Tongue (tissue), 3 donors: Measurements from ENCODE around the gene FXYD3. TPM values are rescaled to one million over a fixed set of nuclear protein-coding genes. Genes with fewer than 3 reads are reported as not detected.

Experiments
- DNase-seq: peaks from one replicate; pipeline ENCODE4 v3.0.0-alpha.2; 2015
- small RNA-seq: library from RNA; depleted of rRNA; stranded (forward); fragments of <200 nt; gene quantifications from one replicate; pipeline ENCODE3, GENCODE V24; 2014; ENCODE audit warnings: low replicate concordance
- total RNA-seq: library from RNA; depleted of rRNA; stranded (reverse); fragments of >200 nt; gene quantifications from one replicate; pipeline ENCODE4 v1.2.3, GENCODE V29; 2014

The FXYD3 gene
- total RNA-seq, 1 donor from 2014 or later: 45.6 TPM

DNA sequence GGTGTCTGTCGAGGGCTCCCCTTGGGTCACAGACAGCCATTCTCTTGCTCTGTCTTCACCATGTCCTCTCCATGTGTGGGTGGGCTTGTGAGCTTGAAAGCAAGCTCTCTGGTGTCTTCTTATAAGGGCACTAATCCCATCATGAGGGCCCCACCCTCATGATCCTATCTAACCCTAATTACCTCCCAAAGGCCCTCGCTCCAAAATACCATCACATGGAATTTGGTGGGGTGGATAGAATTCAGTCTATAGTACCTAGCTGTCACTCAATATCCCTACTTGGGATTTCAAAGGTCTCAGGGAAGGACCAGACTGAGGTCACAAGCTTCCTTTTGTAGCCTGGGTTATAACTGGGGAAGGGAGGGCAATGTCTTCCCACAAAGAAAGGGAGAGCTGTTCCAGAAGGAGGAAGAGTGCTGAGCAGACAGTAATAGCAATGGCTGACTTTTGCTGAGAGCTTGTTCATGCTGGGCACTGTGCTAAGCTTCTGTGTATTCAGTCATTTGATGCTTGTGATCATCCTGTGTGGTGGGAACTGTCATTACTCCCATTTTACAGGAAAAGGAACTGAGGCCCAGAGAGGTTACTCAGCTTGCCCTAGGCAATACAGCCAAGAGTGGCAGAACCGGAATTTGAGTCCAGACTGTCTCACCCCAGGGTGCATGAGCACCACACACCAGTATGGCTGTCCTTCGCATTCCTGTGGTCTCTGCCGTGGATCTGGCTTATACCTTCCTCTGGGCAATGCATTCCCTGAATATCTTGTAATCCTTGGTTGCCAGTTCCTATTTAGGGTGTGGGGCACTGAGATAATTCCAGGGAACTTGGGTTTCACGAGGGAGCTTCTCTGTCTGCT, 47.1 kb downstream of the FXYD3 start:
- no peak for DNase-seq

DNA sequence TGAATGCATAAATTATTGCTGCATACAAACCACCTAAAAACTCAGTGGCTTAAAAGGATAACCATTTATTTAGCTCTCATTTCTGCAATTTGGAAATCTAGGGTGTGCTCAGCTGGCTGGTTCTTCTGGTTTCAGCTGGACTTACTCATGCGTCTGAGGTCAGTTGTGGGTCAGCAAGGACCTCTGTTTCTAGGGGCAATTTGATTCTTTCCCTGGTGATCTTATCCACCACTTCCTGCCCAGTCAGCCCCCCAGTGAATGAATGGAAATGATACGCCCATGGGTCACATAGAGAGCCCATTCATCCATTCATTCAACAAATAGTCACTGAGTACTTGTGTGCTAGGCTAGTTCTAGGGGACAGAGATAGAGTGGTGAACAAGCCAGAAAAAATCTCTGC, 48.8 kb downstream of the FXYD3 start:
- DNase-seq: no peak

DNA sequence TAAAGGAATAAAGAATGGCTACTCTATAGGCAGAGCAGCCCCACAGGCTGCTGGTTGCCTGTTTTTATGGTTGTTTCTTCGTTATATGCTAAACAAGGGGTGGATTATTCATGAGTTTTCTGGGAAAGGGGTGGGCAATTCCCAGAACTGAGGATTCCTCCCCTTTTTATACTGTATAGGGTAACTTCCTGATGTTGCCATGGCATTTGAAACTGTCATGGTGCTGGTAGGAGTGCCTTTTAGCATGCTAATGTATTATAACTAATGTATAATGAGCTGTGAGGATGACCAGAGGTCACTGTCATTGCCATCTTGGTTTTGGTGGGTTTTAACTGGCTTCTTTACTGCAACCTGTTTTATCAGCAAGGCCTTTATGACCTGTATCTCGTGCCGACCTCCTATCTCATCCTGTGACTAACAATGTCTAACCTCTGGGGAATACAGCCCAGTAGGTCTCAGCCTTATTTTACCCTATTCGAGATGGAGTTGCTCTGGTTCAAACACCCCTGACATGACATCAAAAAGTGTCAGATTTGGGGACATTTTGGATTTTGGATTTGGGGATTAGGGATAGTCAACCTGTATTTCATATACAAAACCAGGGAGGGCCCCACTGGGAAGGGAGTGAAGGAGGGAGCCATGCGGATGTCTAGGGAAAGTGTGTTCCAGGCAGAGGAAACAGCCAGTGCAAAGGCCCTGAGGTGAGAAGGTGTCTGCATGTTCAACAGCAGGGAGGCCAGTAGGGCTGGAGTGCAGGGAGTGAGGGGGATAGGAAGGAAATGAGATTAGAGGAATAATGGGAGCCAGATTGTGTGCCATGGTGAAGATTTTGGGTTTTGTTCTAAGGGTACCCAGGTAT, 49.8 kb downstream of the FXYD3 start:
- DNase-seq: no peak

DNA sequence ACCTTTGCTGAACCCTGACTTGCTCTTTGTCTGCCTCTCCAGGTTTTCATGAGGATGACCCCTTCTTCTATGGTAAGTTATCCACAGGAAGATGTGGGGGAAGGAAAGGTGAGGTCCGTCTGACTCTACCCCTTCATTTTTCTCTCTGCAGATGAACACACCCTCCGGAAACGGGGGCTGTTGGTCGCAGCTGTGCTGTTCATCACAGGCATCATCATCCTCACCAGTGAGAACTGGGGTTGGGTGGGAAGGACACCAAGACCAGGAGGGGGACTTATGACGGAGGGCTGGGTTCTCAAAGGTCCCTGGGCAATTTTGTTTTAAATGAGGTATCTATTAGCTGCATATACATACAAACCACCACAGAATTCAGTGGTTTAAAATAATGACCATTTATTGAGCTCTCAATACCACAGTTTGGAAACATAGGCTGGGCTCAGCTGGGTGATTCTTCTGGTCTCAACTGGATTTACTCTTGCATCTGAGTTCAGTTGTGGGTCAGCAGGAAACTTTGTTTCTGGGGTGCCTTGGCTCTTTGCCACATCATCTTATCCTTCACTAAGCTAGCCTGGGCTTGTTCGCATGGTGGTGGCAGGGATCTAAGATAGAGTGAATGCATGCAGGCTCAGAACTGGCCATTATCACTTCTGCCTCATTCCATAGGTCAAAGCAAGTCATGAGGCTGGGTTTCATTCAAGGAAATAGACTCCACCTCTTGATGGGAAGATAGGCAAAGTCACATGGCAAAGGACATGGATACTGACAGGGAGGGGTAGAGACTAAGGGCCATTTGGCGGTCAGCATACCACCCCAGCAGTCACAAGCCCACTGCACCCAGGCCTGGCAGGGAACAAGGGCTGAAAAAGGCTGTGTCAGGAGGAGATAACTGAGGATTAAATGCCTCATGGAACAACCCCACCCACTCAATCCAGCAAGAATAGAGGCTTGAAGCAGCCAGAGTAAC, 50.8 kb downstream of the FXYD3 start:
- DNase-seq: no peak

DNA sequence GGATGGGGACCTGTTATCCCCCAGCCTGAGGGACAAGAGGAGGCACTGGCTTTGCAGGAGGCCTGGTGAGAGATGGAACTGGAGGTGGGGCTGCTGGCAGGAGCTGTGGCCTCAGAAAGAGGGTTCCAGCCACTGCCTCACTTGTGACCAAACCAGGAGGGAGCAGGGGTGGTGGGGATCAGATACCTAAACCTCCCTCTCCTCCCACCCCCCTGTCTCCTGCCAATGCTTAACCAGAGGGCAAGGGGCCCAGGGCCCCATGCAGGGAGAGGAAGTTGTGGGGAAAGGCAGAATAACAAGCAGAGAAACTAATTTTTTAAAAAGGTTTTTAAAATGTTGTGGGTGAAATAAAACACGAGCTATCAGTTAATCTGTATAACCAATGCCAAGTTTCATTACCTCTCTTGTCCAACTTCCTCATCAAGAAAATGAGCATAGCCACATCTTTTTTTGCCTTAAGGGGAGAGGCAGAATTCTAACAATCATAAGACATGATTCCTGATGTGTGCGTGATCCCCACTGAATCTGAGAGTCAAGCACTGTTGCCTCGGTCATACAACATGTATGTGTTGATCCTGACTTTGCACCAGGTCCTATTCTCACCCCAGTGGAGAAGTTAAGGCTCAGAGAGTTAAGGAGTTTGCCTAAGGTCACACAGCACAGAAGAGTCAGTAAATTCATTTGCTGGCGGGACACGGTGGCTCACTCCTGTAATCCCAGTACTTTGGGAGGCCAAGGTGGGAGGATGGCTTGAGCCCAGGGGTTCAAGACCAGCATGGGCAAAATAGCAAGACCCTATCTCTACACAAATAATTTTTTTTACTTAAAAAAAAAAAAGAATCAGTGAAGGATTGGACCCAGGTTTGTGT, 51.9 kb downstream of the FXYD3 start:
- no peak for DNase-seq

DNA sequence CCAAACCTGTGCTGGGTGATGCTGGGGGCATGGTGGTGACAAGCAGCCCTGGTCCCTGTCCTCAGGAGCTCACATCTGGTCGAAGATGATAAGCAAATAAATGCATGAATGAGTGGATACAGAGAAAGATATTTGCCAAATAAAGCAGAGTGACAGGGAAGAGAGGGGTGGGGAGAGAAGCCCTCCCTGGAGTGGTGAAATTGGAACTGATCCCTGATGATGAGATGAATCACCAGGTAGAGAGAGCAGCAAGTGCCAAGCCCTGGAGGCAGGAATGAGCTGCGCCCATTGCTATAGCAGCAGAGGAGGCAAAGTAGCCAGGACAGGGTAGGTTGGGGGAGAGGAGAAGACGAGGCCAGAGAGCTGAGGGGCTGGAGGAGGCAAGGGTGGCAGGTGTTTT, 52.6 kb downstream of the FXYD3 start:
- no peak for DNase-seq

DNA sequence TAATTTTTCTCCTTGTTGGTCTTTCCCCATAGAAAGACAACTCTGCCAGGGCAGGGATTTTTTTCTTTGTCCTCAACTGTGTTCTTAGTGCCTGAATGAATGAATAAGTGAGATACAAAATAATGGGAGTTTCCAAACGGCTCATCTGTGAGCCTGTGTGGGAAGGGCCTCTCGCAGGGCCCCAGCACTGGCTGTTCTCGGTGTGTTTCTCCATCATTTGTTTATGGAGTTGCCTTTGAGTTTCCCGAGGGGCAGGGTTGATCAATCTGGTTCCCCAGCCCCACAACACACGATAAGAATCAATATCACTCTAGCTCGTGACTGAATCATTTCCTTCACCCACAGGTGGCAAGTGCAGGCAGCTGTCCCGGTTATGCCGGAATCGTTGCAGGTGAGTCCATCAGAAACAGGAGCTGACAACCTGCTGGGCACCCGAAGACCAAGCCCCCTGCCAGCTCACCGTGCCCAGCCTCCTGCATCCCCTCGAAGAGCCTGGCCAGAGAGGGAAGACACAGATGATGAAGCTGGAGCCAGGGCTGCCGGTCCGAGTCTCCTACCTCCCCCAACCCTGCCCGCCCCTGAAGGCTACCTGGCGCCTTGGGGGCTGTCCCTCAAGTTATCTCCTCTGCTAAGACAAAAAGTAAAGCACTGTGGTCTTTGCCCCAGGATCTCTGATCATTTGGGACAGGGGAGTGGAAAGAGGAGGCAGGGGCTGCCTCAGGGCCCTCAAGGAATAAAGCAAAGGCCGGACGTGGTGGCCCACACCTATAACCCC, 53.8 kb downstream of the FXYD3 start:
- DNase-seq: no peak

DNA sequence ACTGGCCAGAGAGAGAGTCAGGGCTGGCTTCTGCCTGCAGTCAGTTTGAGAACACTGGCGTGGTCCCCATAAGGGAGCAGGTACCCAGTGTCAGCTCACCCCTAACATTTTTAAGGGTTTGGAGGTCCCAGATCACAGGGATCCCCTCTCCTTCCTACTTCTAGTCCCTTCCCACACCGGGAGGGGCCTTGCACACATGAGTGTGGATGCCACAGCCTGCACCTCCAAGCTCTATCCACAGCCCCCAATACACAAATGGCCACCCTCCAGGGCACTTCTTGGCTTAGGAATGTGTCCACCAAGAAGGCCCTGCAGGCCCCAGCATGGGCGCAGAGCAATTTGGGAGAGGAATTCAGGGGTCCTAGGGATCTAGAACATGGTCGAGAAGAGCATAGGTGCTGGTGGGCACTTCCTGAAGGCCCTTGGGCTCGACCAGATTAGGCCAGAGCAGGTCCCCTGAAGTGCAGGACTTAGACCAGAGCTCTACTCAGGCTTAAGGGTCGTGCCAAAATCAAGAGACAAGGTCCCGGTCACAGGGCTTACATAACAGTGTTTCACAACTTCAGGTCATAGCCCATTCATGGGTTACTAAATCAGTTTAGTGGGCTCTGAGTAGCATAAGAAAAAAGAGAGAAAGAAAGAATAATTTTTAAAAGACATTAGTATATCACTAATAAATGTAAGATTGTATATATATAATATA, 54.9 kb downstream of the FXYD3 start:
- no peak for DNase-seq

DNA sequence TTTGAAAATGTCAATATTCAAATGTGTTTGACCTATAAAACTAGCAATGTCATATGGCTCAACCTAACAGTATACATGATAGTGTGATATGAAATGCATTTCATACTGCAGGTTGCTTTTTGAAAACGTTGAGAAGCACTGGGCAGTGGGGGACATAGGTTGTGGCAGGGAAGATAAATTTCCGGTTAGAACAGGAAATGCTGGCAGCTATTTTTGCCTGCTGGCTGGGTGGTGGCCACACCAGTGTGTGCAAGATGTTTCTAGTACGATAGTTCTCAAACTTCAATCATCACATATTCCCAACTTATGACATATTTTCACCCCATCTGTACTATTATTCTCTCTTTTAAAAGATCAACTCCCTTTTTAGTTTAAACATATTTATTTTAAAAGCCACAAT, 56.1 kb downstream of the FXYD3 start:
- no peak for DNase-seq

Small RNA genes lying within 50 kb of the gene (small RNA-seq; reads per million reads assigned to genes)
- not detected for gene AC020907.2

Other genes starting within 250 kb of the FXYD3 start
- 5.3 TPM for gene ZNF30, start 188.9 kb upstream of the FXYD3 start, total RNA-seq
- 9.4 TPM for gene ZNF792, start 151.6 kb upstream of the FXYD3 start, total RNA-seq
- gene GRAMD1A, start 115.5 kb upstream of the FXYD3 start, total RNA-seq: 19.8 TPM
- 12.9 TPM for gene SCN1B, start 85.4 kb upstream of the FXYD3 start, total RNA-seq
- not detected for gene HPN, start 74.1 kb upstream of the FXYD3 start, total RNA-seq
- 7.6 TPM for gene LGI4, start 19.2 kb downstream of the FXYD3 start, total RNA-seq
- gene FXYD1, start 23.0 kb downstream of the FXYD3 start, total RNA-seq: 44.2 TPM
- gene FXYD7, start 27.4 kb downstream of the FXYD3 start, total RNA-seq: not detected
- 5.9 TPM for gene FXYD5, start 38.9 kb downstream of the FXYD3 start, total RNA-seq
- gene FAM187B, start 112.9 kb downstream of the FXYD3 start, total RNA-seq: not detected
- 26.5 TPM for gene LSR, start 133.2 kb downstream of the FXYD3 start, total RNA-seq
- 52.7 TPM for gene USF2, start 153.1 kb downstream of the FXYD3 start, total RNA-seq
- gene HAMP, start 166.7 kb downstream of the FXYD3 start, total RNA-seq: not detected
- 2.3 TPM for gene MAG, start 176.3 kb downstream of the FXYD3 start, total RNA-seq
- gene CD22, start 213.4 kb downstream of the FXYD3 start, total RNA-seq: 7.4 TPM
- gene FFAR1, start 232.1 kb downstream of the FXYD3 start, total RNA-seq: not detected
- not detected for gene FFAR3, start 242.6 kb downstream of the FXYD3 start, total RNA-seq